Astrocyte (in vitro differentiated cells and primary cell): ENCODE measurements around the gene HECTD4. TPM values are rescaled to one million over a fixed set of nuclear protein-coding genes. Genes with fewer than 3 reads are reported as not detected.

Experiments used
- DNase-seq: peaks from one replicate; pipeline ENCODE4 v3.0.0-alpha.2; 2010; ENCODE audit warnings: low read depth
- FAIRE-seq: peaks from 2 replicates; lab custom pipeline; 2011; peaks lifted over from hg19 to GRCh38; lab: Jason Lieb, UNC
- H2AFZ ChIP-seq: 2 replicates; pipeline ENCODE4 v1.6.0; 2012; ENCODE audit warnings: low read depth, low read length, inconsistent platforms
- H3K27ac ChIP-seq: 2 replicates; pipeline ENCODE4 v1.5.1; 2011; ENCODE audit warnings: low read depth, low read length, inconsistent platforms
- H3K27me3 ChIP-seq: 2 replicates; pipeline ENCODE4 v1.6.0; 2011; ENCODE audit warnings: low read length, inconsistent platforms; ENCODE audit not compliant: insufficient read depth
- H3K36me3 ChIP-seq: 2 replicates; pipeline ENCODE4 v1.5.1; 2011; ENCODE audit warnings: low read length, inconsistent platforms; ENCODE audit not compliant: insufficient read depth
- H3K4me1 ChIP-seq: 2 replicates; pipeline ENCODE4 v1.5.1; 2011; ENCODE audit warnings: low read length, inconsistent platforms; ENCODE audit not compliant: insufficient read depth
- H3K4me2 ChIP-seq: 2 replicates; pipeline ENCODE4 v1.6.0; 2012; ENCODE audit warnings: low read length, inconsistent platforms
- H3K4me3 ChIP-seq: 2 replicates; pipeline ENCODE4 v1.5.1; 2011; ENCODE audit warnings: low read depth, mild to moderate bottlenecking, low read length, inconsistent platforms; ENCODE audit not compliant: insufficient read depth
- H3K79me2 ChIP-seq: 2 replicates; pipeline ENCODE4 v1.6.0; 2012; ENCODE audit warnings: mild to moderate bottlenecking, low read length, inconsistent platforms; ENCODE audit not compliant: insufficient read depth
- H3K9ac ChIP-seq: 2 replicates; pipeline ENCODE4 v1.6.0; 2012; ENCODE audit warnings: mild to moderate bottlenecking, low read length, inconsistent platforms
- H3K9me3 ChIP-seq: 2 replicates; pipeline ENCODE4 v1.5.1; 2012; ENCODE audit warnings: low read depth, mild to moderate bottlenecking, low read length, inconsistent platforms; ENCODE audit not compliant: insufficient read depth
- H4K20me1 ChIP-seq: 2 replicates; pipeline ENCODE4 v1.6.0; 2012; ENCODE audit warnings: low read length, inconsistent platforms; ENCODE audit not compliant: insufficient read depth
- H3K27ac Mint-ChIP-seq: one replicate; pipeline ENCODE4 v1.8.0; 2021; ENCODE audit warnings: mild to moderate bottlenecking, mixed read lengths; ENCODE audit not compliant: unreplicated experiment
- H3K27me3 Mint-ChIP-seq: one replicate; pipeline ENCODE4 v1.8.0; 2021; ENCODE audit warnings: low read depth, mixed read lengths; ENCODE audit not compliant: unreplicated experiment
- H3K36me3 Mint-ChIP-seq: one replicate; pipeline ENCODE4 v1.8.0; 2021; ENCODE audit warnings: low read depth, mixed read lengths; ENCODE audit not compliant: unreplicated experiment
- H3K4me1 Mint-ChIP-seq: one replicate; pipeline ENCODE4 v1.8.0; 2021; ENCODE audit warnings: low read depth, mixed read lengths; ENCODE audit not compliant: unreplicated experiment
- H3K4me3 Mint-ChIP-seq: one replicate; pipeline ENCODE4 v1.8.0; 2021; ENCODE audit warnings: mild to moderate bottlenecking, moderate library complexity, mixed read lengths; ENCODE audit not compliant: unreplicated experiment
- H3K9me3 Mint-ChIP-seq: one replicate; pipeline ENCODE4 v1.8.0; 2021; ENCODE audit warnings: mild to moderate bottlenecking, mixed read lengths; ENCODE audit not compliant: unreplicated experiment
- CTCF ChIP-seq: IDR thresholded peaks from 2 replicates; pipeline ENCODE4 v1.5.1; 2011; ENCODE audit warnings: low read depth, mild to moderate bottlenecking, inconsistent platforms, low read length, moderate library complexity; ENCODE audit not compliant: insufficient read depth
- EZH2 ChIP-seq: IDR thresholded peaks from 2 replicates; pipeline ENCODE4 v1.6.1; 2012; ENCODE audit warnings: mild to moderate bottlenecking, low read length, inconsistent platforms; ENCODE audit not compliant: insufficient read depth
- total RNA-seq: library from RNA; stranded (reverse); gene quantifications from 2 replicates; pipeline ENCODE4 v1.2.1, GENCODE V29; 2021

The HECTD4 gene
- total RNA-seq, 1 donor from 2014 or later: 38.9 TPM

GRCh38 chr12:112207397-112207924 is 174.8 kb downstream of the HECTD4 start:
- no peak overlapping the region for H3K9ac ChIP-seq
- no peak overlapping the region for H2AFZ ChIP-seq
- H3K27ac ChIP-seq: no peak overlapping the region
- peaks cover 26% of the 10 kb centered on the region for H3K36me3 Mint-ChIP-seq
- no peak for DNase-seq
- no peaks in the 10 kb centered on the region for H3K27me3 ChIP-seq
- peaks cover 19% of the 10 kb centered on the region for H3K36me3 ChIP-seq
- no peak overlapping the region for H3K4me3 ChIP-seq
- H3K4me1 Mint-ChIP-seq: no peaks in the 10 kb centered on the region
- H4K20me1 ChIP-seq: no peaks in the 10 kb centered on the region
- H3K4me3 Mint-ChIP-seq: no peak overlapping the region
- TF ChIP-seq EZH2 (no peak), CTCF (no peak)
- H3K9me3 Mint-ChIP-seq: no peaks in the 10 kb centered on the region
- H3K79me2 ChIP-seq: no peaks in the 10 kb centered on the region
- no peak overlapping the region for H3K4me2 ChIP-seq
- H3K27me3 Mint-ChIP-seq: no peaks in the 10 kb centered on the region
- no peak overlapping the region for H3K27ac Mint-ChIP-seq
- no peak for FAIRE-seq
- H3K4me1 ChIP-seq: no peaks in the 10 kb centered on the region
- H3K9me3 ChIP-seq: no peaks in the 10 kb centered on the region

GRCh38 chr12:112206944-112207343 is 175.3 kb downstream of the HECTD4 start:
- TF ChIP-seq CTCF: no peak
- no peak for TF ChIP-seq EZH2
- H3K36me3 Mint-ChIP-seq: peaks cover 21% of the 10 kb centered on the region

GRCh38 chr12:112199136-112199535 is 183.1 kb downstream of the HECTD4 start:
- Histone ChIP-seq H3K9ac (no peak overlapping the region), H3K27ac (no peak overlapping the region), H3K27me3 (no peaks in the 10 kb centered on the region), H3K79me2 (no peaks in the 10 kb centered on the region), H3K9me3 (no peaks in the 10 kb centered on the region), H3K4me1 (no peaks in the 10 kb centered on the region), H3K36me3 (peaks cover 22% of the 10 kb centered on the region), H2AFZ (no peak overlapping the region), H3K4me2 (no peak overlapping the region), H4K20me1 (no peaks in the 10 kb centered on the region), H3K4me3 (no peak overlapping the region)
- DNase-seq: no peak
- no peak for FAIRE-seq
- Mint-ChIP-seq H3K27ac (no peak overlapping the region), H3K4me3 (no peak overlapping the region), H3K36me3 (peaks cover 16% of the 10 kb centered on the region), H3K27me3 (no peaks in the 10 kb centered on the region), H3K4me1 (no peaks in the 10 kb centered on the region), H3K9me3 (no peaks in the 10 kb centered on the region)
- no peak for TF ChIP-seq EZH2
- no peak for TF ChIP-seq CTCF

More at GRCh38 chr12:112206944-112207343, 175.3 kb downstream of the HECTD4 start:
- H3K4me1 ChIP-seq: no peaks in the 10 kb centered on the region
- Mint-ChIP-seq H3K4me3 (no peak overlapping the region), H3K4me1 (no peaks in the 10 kb centered on the region), H3K9me3 (no peaks in the 10 kb centered on the region), H3K27ac (no peak overlapping the region), H3K27me3 (no peaks in the 10 kb centered on the region)
- no peaks in the 10 kb centered on the region for H3K9me3 ChIP-seq
- H3K36me3 ChIP-seq: peaks cover 17% of the 10 kb centered on the region
- no peaks in the 10 kb centered on the region for H3K27me3 ChIP-seq
- H3K9ac ChIP-seq: no peak overlapping the region
- no peak overlapping the region for H3K4me2 ChIP-seq
- DNase-seq (no peak), FAIRE-seq (no peak)
- no peaks in the 10 kb centered on the region for H4K20me1 ChIP-seq
- no peak overlapping the region for H3K4me3 ChIP-seq
- H3K79me2 ChIP-seq: no peaks in the 10 kb centered on the region
- no peak overlapping the region for H2AFZ ChIP-seq
- no peak overlapping the region for H3K27ac ChIP-seq
